GM12872 (cell line): ENCODE measurements around the gene OR11G2.

Experiments
- CTCF ChIP-seq: IDR thresholded peaks from 3 replicates; pipeline ENCODE4 v1.5.1; 2011; ENCODE audit warnings: low read depth, mild to moderate bottlenecking, low read length, moderate library complexity; ENCODE audit not compliant: insufficient read depth

The OR11G2 gene

GRCh38 chr14:20247646-20248246 is 57.0 kb downstream of the OR11G2 start:
- peak; percentile 34; the same call in 2 of the 3 replicates for TF ChIP-seq CTCF
